ENCODE results near the gene ZFYVE28. TPM values are rescaled to one million over a fixed set of nuclear protein-coding genes. Genes with fewer than 3 reads are reported as not detected.

ZFYVE28 gene
- total and polyA plus RNA-seq, 2 of the 8 experiments (the other 6 are each of a cell fraction or from before 2014, with no cell fraction given), result 1.7 to 4.9 TPM

GRCh38 chr4:2241410-2242353, 176.8 kb downstream of the ZFYVE28 start, which contains the start of the genes HAUS3 and POLN (continued):
- no peak for TF ChIP-seq CHD7 (IDR thresholded peaks at IDR 0.05; ENCODE audit: insufficient replicate concordance, low read length)
- TF ChIP-seq SAP30 (IDR thresholded peaks at IDR 0.05; ENCODE audit: insufficient read depth, insufficient replicate concordance, low read length), result peak; percentile 16
- no peak for TF ChIP-seq SP4 (IDR thresholded peaks at IDR 0.05; ENCODE audit: low read length)
- no peak for TF ChIP-seq CBX5 (IDR thresholded peaks at IDR 0.05; ENCODE audit: low read depth, low read length)
- TF ChIP-seq E2F6 (IDR thresholded peaks at IDR 0.05), result 0 out of 2 replicates have a peak, but pooled peaks have one; percentile 33
- no peak for TF ChIP-seq HDAC6 (IDR thresholded peaks at IDR 0.05; ENCODE audit: low read depth, low read length)
- no peak for TF ChIP-seq BRCA1 (IDR thresholded peaks at IDR 0.05; ENCODE audit: low read depth, low read length)
- no peak for TF ChIP-seq GABPA (IDR thresholded peaks at IDR 0.05; ENCODE audit: borderline replicate concordance, insufficient read depth, low read length)
- TF ChIP-seq JUND (IDR thresholded peaks at IDR 0.05; ENCODE audit: low read length), result no peak

All from H1 (cell line).